ENCODE data around the gene C2CD4D.

C2CD4D gene

GRCh38 chr1:151852733-151853132 is 13.1 kb upstream of the C2CD4D start:
- POLR2A ChIA-PET = no interaction called here
- no peak for DNase-seq
- Histone ChIP-seq H3K9me3 (ENCODE audit: control extremely low read depth in 1 of 5, control insufficient read depth in 4 of 5, insufficient read depth in 2 of 5, low read depth in 1 of 5, low read length in 4 of 5) (no peaks in the 10 kb centered on the region), H3K27ac (ENCODE audit: insufficient read depth in 1 of 2, low read depth in 1 of 2, low read length in 2 of 2, poor library complexity in 1 of 2, severe bottlenecking in 2 of 2) (no peak overlapping the region), H3K27me3 (replicated peaks in 2 of 5; ENCODE audit: control insufficient read depth in 4 of 5, insufficient read depth in 5 of 5, low read length in 4 of 5) (no peaks in the 10 kb centered on the region), H3K4me3 (ENCODE audit: control insufficient read depth in 1 of 7, extremely low read depth in 1 of 7, insufficient read depth in 4 of 7, low read depth in 2 of 7, low read length in 6 of 7) (no peak overlapping the region), H3K4me1 (ENCODE audit: control extremely low read depth in 1 of 4, control insufficient read depth in 4 of 4, insufficient read depth in 4 of 4, low read length in 3 of 4) (peaks cover 0 to 37% (median 23%) of the 10 kb centered on the region in 4 experiments), H3K36me3 (ENCODE audit: control insufficient read depth in 4 of 4, insufficient read depth in 4 of 4, low read length in 3 of 4) (no peaks in the 10 kb centered on the region)
- 100% methylated on average over 4 of the region's 4 CpGs for WGBS (ENCODE audit: insufficient coverage)
- CTCF ChIA-PET = interaction anchor here (1.6 kb wide), 1 partner anchor 12 kb away, joined by 3 read pairs; no protein-coding TSS in a partner anchor

GRCh38 chr1:151851886-151852285 is 12.3 kb upstream of the C2CD4D start:
- POLR2A ChIA-PET = no interaction called here
- no peak overlapping the region for H3K4me3 ChIP-seq (ENCODE audit: control insufficient read depth in 1 of 7, extremely low read depth in 1 of 7, insufficient read depth in 4 of 7, low read depth in 2 of 7, low read length in 6 of 7)
- 95% methylated on average over 8 of the region's 8 CpGs for WGBS (ENCODE audit: insufficient coverage)

GRCh38 chr1:151849871-151850270 is 10.3 kb upstream of the C2CD4D start:
- H3K36me3 ChIP-seq (ENCODE audit: control insufficient read depth in 4 of 4, insufficient read depth in 4 of 4, low read length in 3 of 4) = no peaks in the 10 kb centered on the region
- no peaks in the 10 kb centered on the region for H3K27me3 ChIP-seq (replicated peaks in 2 of 5; ENCODE audit: control insufficient read depth in 4 of 5, insufficient read depth in 5 of 5, low read length in 4 of 5)
- H3K27ac ChIP-seq (ENCODE audit: insufficient read depth in 1 of 2, low read depth in 1 of 2, low read length in 2 of 2, poor library complexity in 1 of 2, severe bottlenecking in 2 of 2) = no peak overlapping the region
- peaks cover 0 to 46% (median 22%) of the 10 kb centered on the region in 4 experiments for H3K4me1 ChIP-seq (ENCODE audit: control extremely low read depth in 1 of 4, control insufficient read depth in 4 of 4, insufficient read depth in 4 of 4, low read length in 3 of 4)
- no peak for DNase-seq
- no peaks in the 10 kb centered on the region for H3K9me3 ChIP-seq (ENCODE audit: control extremely low read depth in 1 of 5, control insufficient read depth in 4 of 5, insufficient read depth in 2 of 5, low read depth in 1 of 5, low read length in 4 of 5)
- H3K4me3 ChIP-seq (ENCODE audit: control insufficient read depth in 1 of 7, extremely low read depth in 1 of 7, insufficient read depth in 4 of 7, low read depth in 2 of 7, low read length in 6 of 7) = no peak overlapping the region
- CTCF ChIA-PET = interaction anchor here (0.7 to 1.1 kb wide), 3 partner anchors 9 to 31 kb away, joined by 3 to 4 read pairs (median 4); no protein-coding TSS in a partner anchor
- POLR2A ChIA-PET = no interaction called here

More at GRCh38 chr1:151851886-151852285, 12.3 kb upstream of the C2CD4D start:
- H3K27ac ChIP-seq (ENCODE audit: insufficient read depth in 1 of 2, low read depth in 1 of 2, low read length in 2 of 2, poor library complexity in 1 of 2, severe bottlenecking in 2 of 2) = no peak overlapping the region
- DNase-seq = no peak
- CTCF ChIA-PET = interaction anchor here (1.1 to 1.6 kb wide), 2 partner anchors 10 to 11 kb away, joined by 3 read pairs; no protein-coding TSS in a partner anchor
- H3K9me3 ChIP-seq (ENCODE audit: control extremely low read depth in 1 of 5, control insufficient read depth in 4 of 5, insufficient read depth in 2 of 5, low read depth in 1 of 5, low read length in 4 of 5) = no peaks in the 10 kb centered on the region
- peaks cover 0 to 40% (median 26%) of the 10 kb centered on the region in 4 experiments for H3K4me1 ChIP-seq (ENCODE audit: control extremely low read depth in 1 of 4, control insufficient read depth in 4 of 4, insufficient read depth in 4 of 4, low read length in 3 of 4)
- no peaks in the 10 kb centered on the region for H3K36me3 ChIP-seq (ENCODE audit: control insufficient read depth in 4 of 4, insufficient read depth in 4 of 4, low read length in 3 of 4)
- no peaks in the 10 kb centered on the region for H3K27me3 ChIP-seq (replicated peaks in 2 of 5; ENCODE audit: control insufficient read depth in 4 of 5, insufficient read depth in 5 of 5, low read length in 4 of 5)

- no peaks in the 10 kb centered on the region for H3K27me3 ChIP-seq (replicated peaks in 2 of 5; ENCODE audit: control insufficient read depth in 4 of 5, insufficient read depth in 5 of 5, low read length in 4 of 5)
- no peak for DNase-seq
- no peaks in the 10 kb centered on the region for H3K36me3 ChIP-seq (ENCODE audit: control insufficient read depth in 4 of 4, insufficient read depth in 4 of 4, low read length in 3 of 4)
- ChIA-PET CTCF (interaction anchor here (0.8 to 1.4 kb wide), 5 partner anchors 8 to 117 kb away, joined by 3 to 4 read pairs (median 4); no protein-coding TSS in a partner anchor), POLR2A (no interaction called here)
- H3K4me1 ChIP-seq (ENCODE audit: control extremely low read depth in 1 of 4, control insufficient read depth in 4 of 4, insufficient read depth in 4 of 4, low read length in 3 of 4) = peaks cover 0 to 49% (median 22%) of the 10 kb centered on the region in 4 experiments
- no peaks in the 10 kb centered on the region for H3K9me3 ChIP-seq (ENCODE audit: control extremely low read depth in 1 of 5, control insufficient read depth in 4 of 5, insufficient read depth in 2 of 5, low read depth in 1 of 5, low read length in 4 of 5)
- no peak overlapping the region for H3K27ac ChIP-seq (ENCODE audit: insufficient read depth in 1 of 2, low read depth in 1 of 2, low read length in 2 of 2, poor library complexity in 1 of 2, severe bottlenecking in 2 of 2)
- 100% methylated on average over 2 of the region's 3 CpGs for WGBS (ENCODE audit: insufficient coverage)
- no peak overlapping the region for H3K4me3 ChIP-seq (ENCODE audit: control insufficient read depth in 1 of 7, extremely low read depth in 1 of 7, insufficient read depth in 4 of 7, low read depth in 2 of 7, low read length in 6 of 7)
These were observed 9.5 kb upstream of the C2CD4D start for GRCh38 chr1:151849126-151849525.

DNA sequence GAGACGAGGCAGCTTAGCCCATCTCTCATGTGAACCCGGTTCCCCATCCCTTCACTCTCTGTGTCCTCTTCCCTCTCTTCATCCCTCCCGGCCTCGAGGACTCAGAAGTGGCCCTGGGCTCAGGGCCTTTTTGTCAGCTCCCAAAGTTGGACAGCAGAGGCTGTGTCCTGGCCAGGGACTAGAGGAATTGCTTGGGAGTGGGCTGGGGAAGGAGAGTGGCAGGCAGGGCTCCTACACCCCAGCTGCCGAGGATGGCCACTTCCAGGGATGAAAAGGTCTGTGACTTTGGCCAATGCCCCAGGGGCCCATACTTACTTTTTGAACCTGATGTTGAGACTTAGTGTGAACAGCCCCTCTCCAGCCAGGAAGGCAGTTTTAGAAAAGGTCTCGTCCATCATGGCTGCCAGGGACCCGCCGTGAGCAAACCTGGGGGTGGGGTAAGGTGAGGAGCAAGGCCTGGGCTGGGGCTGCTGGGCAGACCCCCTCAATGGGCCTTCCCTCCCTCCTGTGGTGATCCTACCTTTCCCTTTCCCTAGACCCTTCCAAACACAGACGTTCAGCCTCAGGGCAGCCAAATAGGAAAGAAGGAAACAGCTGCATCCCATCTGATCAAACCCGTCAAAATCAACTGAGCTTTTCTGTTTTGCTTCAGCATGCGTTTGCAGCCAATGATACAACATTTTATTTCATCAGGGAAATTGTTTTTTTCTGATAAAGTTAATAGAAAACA is 8.4 kb upstream of the C2CD4D start:
- POLR2A ChIA-PET = interaction anchor here (1.0 kb wide), 1 partner anchor 12 kb away, joined by 5 read pairs; no protein-coding TSS in a partner anchor
- peak overlapping the region in 1 of 2 experiments; percentile 35 for H3K27ac ChIP-seq (ENCODE audit: insufficient read depth in 1 of 2, low read depth in 1 of 2, low read length in 2 of 2, poor library complexity in 1 of 2, severe bottlenecking in 2 of 2)
- 76% methylated on average over 3 of the region's 11 CpGs for WGBS (ENCODE audit: insufficient coverage)
- H3K9me3 ChIP-seq (ENCODE audit: control extremely low read depth in 1 of 5, control insufficient read depth in 4 of 5, insufficient read depth in 2 of 5, low read depth in 1 of 5, low read length in 4 of 5) = no peaks in the 10 kb centered on the region
- DNase-seq = peak in 2 of 3 donors; percentile 80 to 90
- CTCF ChIA-PET = interaction anchor here (0.8 to 3.4 kb wide), 5 partner anchors 11 to 116 kb away, joined by 3 to 17 read pairs (median 5); no protein-coding TSS in a partner anchor
- H3K36me3 ChIP-seq (ENCODE audit: control insufficient read depth in 4 of 4, insufficient read depth in 4 of 4, low read length in 3 of 4) = no peaks in the 10 kb centered on the region
- H3K27me3 ChIP-seq (replicated peaks in 2 of 5; ENCODE audit: control insufficient read depth in 4 of 5, insufficient read depth in 5 of 5, low read length in 4 of 5) = no peaks in the 10 kb centered on the region
- H3K4me1 ChIP-seq (ENCODE audit: control extremely low read depth in 1 of 4, control insufficient read depth in 4 of 4, insufficient read depth in 4 of 4, low read length in 3 of 4) = peaks cover 0 to 53% (median 22%) of the 10 kb centered on the region in 4 experiments
- H3K4me3 ChIP-seq (ENCODE audit: control insufficient read depth in 1 of 7, extremely low read depth in 1 of 7, insufficient read depth in 4 of 7, low read depth in 2 of 7, low read length in 6 of 7) = peak overlapping the region in 1 of 7 experiments; percentile 14

GRCh38 chr1:151846686-151847237 is 7.1 kb upstream of the C2CD4D start:
- DNase-seq = no peak
- ChIA-PET POLR2A (no interaction called here), CTCF (interaction anchor here (1.2 to 3.4 kb wide), 4 partner anchors 10 to 40 kb away, joined by 4 to 17 read pairs (median 5); no protein-coding TSS in a partner anchor)
- Histone ChIP-seq H3K36me3 (ENCODE audit: control insufficient read depth in 4 of 4, insufficient read depth in 4 of 4, low read length in 3 of 4) (no peaks in the 10 kb centered on the region), H3K4me3 (ENCODE audit: control insufficient read depth in 1 of 7, extremely low read depth in 1 of 7, insufficient read depth in 4 of 7, low read depth in 2 of 7, low read length in 6 of 7) (no peak overlapping the region), H3K9me3 (ENCODE audit: control extremely low read depth in 1 of 5, control insufficient read depth in 4 of 5, insufficient read depth in 2 of 5, low read depth in 1 of 5, low read length in 4 of 5) (no peaks in the 10 kb centered on the region), H3K27me3 (replicated peaks in 2 of 5; ENCODE audit: control insufficient read depth in 4 of 5, insufficient read depth in 5 of 5, low read length in 4 of 5) (no peaks in the 10 kb centered on the region), H3K27ac (ENCODE audit: insufficient read depth in 1 of 2, low read depth in 1 of 2, low read length in 2 of 2, poor library complexity in 1 of 2, severe bottlenecking in 2 of 2) (no peak overlapping the region), H3K4me1 (ENCODE audit: control extremely low read depth in 1 of 4, control insufficient read depth in 4 of 4, insufficient read depth in 4 of 4, low read length in 3 of 4) (peaks cover 0 to 53% (median 22%) of the 10 kb centered on the region in 4 experiments)
- WGBS (ENCODE audit: insufficient coverage) = 92% methylated on average over 7 of the region's 8 CpGs

All from common myeloid progenitor, CD34-positive (primary cell).